Measurements from ENCODE around the gene ANO1. TPM values are rescaled to one million over a fixed set of nuclear protein-coding genes. Genes with fewer than 3 reads are reported as not detected.

ANO1 gene
- polyA plus RNA-seq, 3 donors, result not detected

DNA sequence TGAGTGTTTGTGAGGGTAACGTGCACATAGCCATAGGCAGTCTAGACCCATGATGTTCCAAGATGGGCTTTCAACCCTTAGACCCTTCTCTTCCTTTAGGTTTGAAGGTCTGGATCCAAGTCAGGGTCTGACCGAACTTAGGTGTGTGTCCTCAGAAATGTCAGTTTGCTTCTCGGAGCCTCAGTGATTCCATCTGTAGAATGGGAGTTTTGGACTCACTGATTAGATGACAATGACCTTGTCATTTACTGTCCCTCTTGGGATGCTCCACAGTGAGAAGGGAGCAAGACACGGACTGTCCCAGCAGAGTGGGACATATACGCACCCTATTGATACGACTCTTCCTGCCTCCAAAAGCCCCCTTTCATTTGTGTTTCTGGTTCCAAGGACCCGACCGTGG lies 37.7 kb downstream of the ANO1 start:
- intact Hi-C loops (cut with micrococcal nuclease), result no loop called here
- Histone ChIP-seq H3K79me2 (ENCODE audit: insufficient read depth, low read length) (no peaks in the 10 kb centered on the region), H2AFZ (ENCODE audit: insufficient read depth, low read depth, low read length, poor library complexity, severe bottlenecking) (no peak overlapping the region), H3K4me3 (replicated peaks in 1 of 3; ENCODE audit: low read depth in 2 of 3, low read length in 3 of 3) (no peak overlapping the region), H4K20me1 (ENCODE audit: insufficient read depth, low read length) (no peaks in the 10 kb centered on the region), H3K4me1 (ENCODE audit: control insufficient read depth in 1 of 2, insufficient read depth in 2 of 2, low read length in 2 of 2) (peaks cover 0 to 4% of the 10 kb centered on the region in 2 donors), H3K27ac (ENCODE audit: low read depth in 1 of 2, low read length in 2 of 2) (no peak overlapping the region), H3K9me3 (replicated peaks in 1 of 2; ENCODE audit: control insufficient read depth in 1 of 2, insufficient read depth in 1 of 2, low read length in 2 of 2) (no peaks in the 10 kb centered on the region), H3K9ac (ENCODE audit: insufficient read depth, low read length, poor library complexity, severe bottlenecking) (no peak overlapping the region), H3K27me3 (ENCODE audit: control insufficient read depth in 2 of 2, insufficient read depth in 2 of 2, low read length in 2 of 2) (no peaks in the 10 kb centered on the region), H3K4me2 (replicated peaks; ENCODE audit: extremely low read depth, low read length, poor library complexity, severe bottlenecking) (no peak overlapping the region), H3K36me3 (replicated peaks in 1 of 2; ENCODE audit: control insufficient read depth in 1 of 2, insufficient read depth in 2 of 2, low read length in 2 of 2) (no peaks in the 10 kb centered on the region)
- no peak for DNase-seq
- peaks cover 0 to 3% (median 0%) of the 10 kb centered on the region in 7 donors for H3K9me3 Mint-ChIP-seq
- H3K36me3 Mint-ChIP-seq, result no peaks in the 10 kb centered on the region
- peaks cover 3 to 11% (median 7%) of the 10 kb centered on the region in 3 donors for H3K27me3 Mint-ChIP-seq (ENCODE audit: low read depth in 3 of 3)
- H3K4me3 Mint-ChIP-seq, result no peak overlapping the region
- H3K4me1 Mint-ChIP-seq, result peaks cover 10% of the 10 kb centered on the region
- no peak overlapping the region for H3K27ac Mint-ChIP-seq
- TF ChIP-seq CTCF (IDR thresholded peaks at IDR 0.05), result no peak
- WGBS (ENCODE audit: insufficient coverage), result 94% methylated on average over 7 of the region's 8 CpGs

DNA sequence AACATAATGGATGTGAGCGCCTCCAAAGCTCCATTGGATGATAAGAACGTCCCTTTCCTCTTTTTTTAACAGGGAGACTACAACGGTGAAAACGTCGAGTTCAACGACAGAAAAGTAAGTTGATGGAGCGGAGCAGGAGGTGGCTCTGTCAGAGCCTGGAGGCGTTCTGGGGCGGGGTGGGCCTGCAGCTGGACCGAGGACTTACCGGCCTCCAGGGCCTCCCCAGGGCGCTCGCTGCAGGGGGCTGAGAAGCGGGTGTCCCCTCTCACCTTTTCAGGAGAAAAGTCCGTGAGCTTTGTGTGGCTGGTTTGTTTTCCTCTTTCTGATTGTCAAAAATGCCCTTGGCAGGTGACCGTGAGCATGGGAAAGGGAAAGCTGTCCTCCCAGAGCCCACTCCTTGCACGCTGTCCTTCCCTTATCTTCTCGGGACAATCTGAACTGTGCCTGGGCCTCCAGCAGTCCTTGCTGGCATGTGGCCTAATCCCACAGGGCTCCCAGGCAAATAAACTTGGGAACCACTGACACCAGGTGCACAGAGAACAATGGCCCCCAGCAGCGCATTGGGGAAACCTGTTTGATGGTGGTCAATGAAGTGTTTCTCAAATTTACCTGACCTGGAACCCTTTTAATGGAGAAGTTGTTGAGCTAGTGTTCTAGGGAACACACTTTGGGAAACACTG lies 38.4 kb downstream of the ANO1 start:
- 97% methylated on average over 12 of the region's 19 CpGs for WGBS (ENCODE audit: insufficient coverage)

More for the DNA sequence above, 38.4 kb downstream of the ANO1 start:
- H3K4me1 ChIP-seq (ENCODE audit: control insufficient read depth in 1 of 2, insufficient read depth in 2 of 2, low read length in 2 of 2), result no peaks in the 10 kb centered on the region
- Mint-ChIP-seq H3K9me3 (peaks cover 0 to 3% (median 0%) of the 10 kb centered on the region in 7 donors), H3K36me3 (no peaks in the 10 kb centered on the region), H3K27me3 (ENCODE audit: low read depth in 3 of 3) (peaks cover 3 to 11% (median 3%) of the 10 kb centered on the region in 3 donors), H3K4me3 (no peak overlapping the region), H3K27ac (no peak overlapping the region), H3K4me1 (peaks cover 5% of the 10 kb centered on the region)
- H3K27ac ChIP-seq (ENCODE audit: low read depth in 1 of 2, low read length in 2 of 2), result no peak overlapping the region
- TF ChIP-seq CTCF (IDR thresholded peaks at IDR 0.05), result no peak
- H2AFZ ChIP-seq (ENCODE audit: insufficient read depth, low read depth, low read length, poor library complexity, severe bottlenecking), result no peak overlapping the region
- no peak for DNase-seq
- H3K9ac ChIP-seq (ENCODE audit: insufficient read depth, low read length, poor library complexity, severe bottlenecking), result no peak overlapping the region
- no peaks in the 10 kb centered on the region for H4K20me1 ChIP-seq (ENCODE audit: insufficient read depth, low read length)
- no peaks in the 10 kb centered on the region for H3K36me3 ChIP-seq (replicated peaks in 1 of 2; ENCODE audit: control insufficient read depth in 1 of 2, insufficient read depth in 2 of 2, low read length in 2 of 2)
- no peaks in the 10 kb centered on the region for H3K79me2 ChIP-seq (ENCODE audit: insufficient read depth, low read length)
- no peak overlapping the region for H3K4me3 ChIP-seq (replicated peaks in 1 of 3; ENCODE audit: low read depth in 2 of 3, low read length in 3 of 3)
- intact Hi-C loops (cut with micrococcal nuclease), result no loop called here
- no peaks in the 10 kb centered on the region for H3K9me3 ChIP-seq (replicated peaks in 1 of 2; ENCODE audit: control insufficient read depth in 1 of 2, insufficient read depth in 1 of 2, low read length in 2 of 2)
- H3K27me3 ChIP-seq (ENCODE audit: control insufficient read depth in 2 of 2, insufficient read depth in 2 of 2, low read length in 2 of 2), result no peaks in the 10 kb centered on the region
- H3K4me2 ChIP-seq (replicated peaks; ENCODE audit: extremely low read depth, low read length, poor library complexity, severe bottlenecking), result no peak overlapping the region
